Thymus (tissue), 11 donors: ENCODE measurements around the gene SPHK1. TPM values are rescaled to one million over a fixed set of nuclear protein-coding genes. Genes with fewer than 3 reads are reported as not detected.

Source experiments
- DNase-seq, 9 donors: peaks; one replicate each; pipeline ENCODE4 v3.0.0-alpha.2; 2013; ENCODE audit warnings: low spot score in 9 of 9, low read depth in 6 of 9, missing footprints in 1 of 9
- H3K27ac ChIP-seq, 2 donors: one replicate each; pipeline ENCODE4 v1.5.1; 2013; ENCODE audit warnings: control low read depth in 1 of 2, low read depth in 1 of 2, low read length in 1 of 2, mild to moderate bottlenecking in 1 of 2, moderate library complexity in 1 of 2
- H3K27me3 ChIP-seq, 2 donors: one replicate each; pipeline ENCODE4 v1.5.1; 2013; ENCODE audit warnings: low read length in 1 of 2; ENCODE audit not compliant: control insufficient read depth in 2 of 2, insufficient read depth in 1 of 2
- H3K36me3 ChIP-seq, 2 donors: one replicate each; pipeline ENCODE4 v1.5.1; 2013; ENCODE audit warnings: low read length in 1 of 2, mild to moderate bottlenecking in 1 of 2, moderate library complexity in 1 of 2; ENCODE audit not compliant: control insufficient read depth in 2 of 2, insufficient read depth in 2 of 2
- H3K4me1 ChIP-seq, 2 donors: one replicate each; pipeline ENCODE4 v1.5.1; 2013; ENCODE audit warnings: low read length in 2 of 2; ENCODE audit not compliant: control insufficient read depth in 2 of 2, insufficient read depth in 2 of 2
- H3K4me3 ChIP-seq, 2 donors: one replicate each; pipeline ENCODE4 v1.5.1; 2013; ENCODE audit warnings: low read length in 2 of 2, control low read depth in 1 of 2, mild to moderate bottlenecking in 1 of 2
- H3K9me3 ChIP-seq, 2 donors: one replicate each; pipeline ENCODE4 v1.5.1; 2013; ENCODE audit warnings: low read length in 1 of 2, mild to moderate bottlenecking in 1 of 2; ENCODE audit not compliant: control insufficient read depth in 2 of 2, insufficient read depth in 1 of 2
- WGBS: extraction: QIAGEN DNeasy Blood & Tissue Kit; methylation state at CpG from one replicate; pipeline ENCODE4 v1.1.7; 2013; 5-methylcytosine and 5-hydroxymethylcytosine counted together
- polyA plus RNA-seq: library from polyadenylated mRNA; stranded (reverse); fragments of 200-250 nt; gene quantifications from one replicate; pipeline ENCODE4 v1.2.3, GENCODE V29; 2013
- total RNA-seq: library from RNA; stranded (reverse); fragments of 120-200 nt; gene quantifications from one replicate; pipeline ENCODE4 v1.2.4, GENCODE V29; 2013
- donor health status: healthy.

The SPHK1 gene
- total and polyA plus RNA-seq, 2 donors: 5.9 to 35.2 TPM

DNA sequence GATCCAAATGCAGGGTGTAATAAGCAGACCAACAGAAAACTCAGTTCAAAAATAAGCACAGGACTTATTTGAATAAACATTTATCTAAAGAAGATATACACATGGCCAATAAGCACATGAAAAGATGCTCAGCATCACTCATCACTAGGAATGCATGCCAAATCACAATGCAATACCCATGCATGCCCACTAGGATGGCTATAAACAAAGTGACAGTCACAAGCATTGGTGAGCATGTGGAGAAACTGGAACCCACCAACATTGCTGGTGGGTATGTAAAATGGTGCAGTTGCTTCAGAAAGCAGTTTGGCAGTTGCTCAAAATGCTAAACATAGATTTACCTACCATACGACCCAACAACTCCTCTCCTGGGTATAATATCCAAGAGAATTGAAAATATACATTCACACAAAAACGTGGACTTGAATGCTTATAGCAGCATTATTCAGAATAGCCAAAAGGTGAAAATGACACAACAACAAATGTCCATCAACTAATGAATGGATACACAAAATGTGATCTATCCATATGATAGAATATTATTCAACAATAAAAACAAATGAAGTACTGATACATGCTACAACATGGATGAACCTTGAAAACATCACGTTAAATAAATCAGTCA lies 48.4 kb downstream of the SPHK1 start:
- 96% methylated on average over 3 of the region's 3 CpGs for WGBS
- H3K9me3 ChIP-seq: no peaks in the 10 kb centered on the region
- no peaks in the 10 kb centered on the region for H3K27me3 ChIP-seq
- no peak overlapping the region for H3K4me3 ChIP-seq
- DNase-seq: no peak
- no peak overlapping the region for H3K27ac ChIP-seq
- H3K36me3 ChIP-seq: peaks cover 0 to 5% of the 10 kb centered on the region in 2 donors
- no peaks in the 10 kb centered on the region for H3K4me1 ChIP-seq

GRCh38 chr17:76433693-76434092 lies 49.3 kb downstream of the SPHK1 start:
- Histone ChIP-seq H3K27me3 (no peaks in the 10 kb centered on the region), H3K4me3 (no peak overlapping the region), H3K4me1 (no peaks in the 10 kb centered on the region), H3K27ac (no peak overlapping the region), H3K36me3 (peaks cover 0 to 5% of the 10 kb centered on the region in 2 donors), H3K9me3 (no peaks in the 10 kb centered on the region)
- DNase-seq: no peak
- 99% methylated on average over 9 of the region's 9 CpGs for WGBS

DNA sequence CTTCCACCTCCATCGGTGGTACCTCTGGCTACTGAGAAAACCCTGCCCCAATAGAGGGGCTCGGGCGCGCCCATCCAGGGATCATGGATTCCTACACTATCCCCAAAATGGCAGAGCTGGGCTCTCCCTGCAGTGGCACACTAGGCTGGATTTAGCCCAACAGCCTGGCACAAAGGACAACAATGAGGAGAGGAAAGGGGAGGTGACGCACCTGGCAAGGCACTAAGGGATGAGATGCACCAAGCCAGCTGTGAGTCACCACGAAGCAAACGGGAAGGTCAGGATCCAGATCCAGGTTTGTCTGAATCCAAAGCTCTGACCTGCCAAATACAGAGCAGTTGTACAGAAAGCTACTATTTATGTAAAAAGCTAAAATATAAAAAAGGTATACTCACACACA lies 50.5 kb downstream of the SPHK1 start:
- peaks cover 0 to 5% of the 10 kb centered on the region in 2 donors for H3K36me3 ChIP-seq
- H3K4me1 ChIP-seq: no peaks in the 10 kb centered on the region
- H3K9me3 ChIP-seq: no peaks in the 10 kb centered on the region
- whole genome bisulfite sequencing: 97% methylated on average over 7 of the region's 7 CpGs
- H3K4me3 ChIP-seq: no peak overlapping the region
- DNase-seq: no peak
- no peak overlapping the region for H3K27ac ChIP-seq
- no peaks in the 10 kb centered on the region for H3K27me3 ChIP-seq

DNA sequence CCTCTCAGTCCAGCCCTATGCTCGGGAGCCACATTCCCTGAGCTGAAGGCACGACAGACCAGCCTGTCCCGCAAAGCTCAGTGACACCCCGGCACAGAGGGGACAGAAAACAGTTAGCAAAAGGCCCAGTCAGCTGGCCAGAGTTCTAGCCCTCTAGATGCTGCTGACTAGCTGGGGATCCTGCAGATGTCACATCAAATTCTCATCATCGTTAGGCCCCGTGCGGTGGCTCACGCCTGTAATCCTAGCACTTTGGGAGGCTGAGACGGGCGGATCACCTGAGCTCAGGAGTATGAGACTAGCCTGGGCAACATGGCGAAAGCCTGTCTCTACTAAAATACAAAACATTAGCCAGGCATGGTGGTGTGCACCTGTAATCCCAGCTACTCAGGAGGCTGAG lies 51.3 kb downstream of the SPHK1 start:
- Histone ChIP-seq H3K27ac (no peak overlapping the region), H3K4me3 (no peak overlapping the region), H3K27me3 (no peaks in the 10 kb centered on the region), H3K36me3 (peaks cover 0 to 5% of the 10 kb centered on the region in 2 donors), H3K4me1 (no peaks in the 10 kb centered on the region), H3K9me3 (no peaks in the 10 kb centered on the region)
- WGBS: 98% methylated on average over 11 of the region's 11 CpGs
- no peak for DNase-seq

Other genes with a start within 250 kb of the SPHK1 start
- gene FOXJ1, start 243.4 kb upstream of the SPHK1 start, total RNA-seq: 0.52 TPM
- 0.75 TPM for gene FOXJ1, start 243.4 kb upstream of the SPHK1 start, polyA plus RNA-seq
- gene RNF157, start 144.1 kb upstream of the SPHK1 start, total RNA-seq: 0.61 TPM
- gene RNF157, start 144.1 kb upstream of the SPHK1 start, polyA plus RNA-seq: 1.6 TPM
- gene UBALD2, start 119.3 kb upstream of the SPHK1 start, total RNA-seq: 42.5 TPM
- 48.1 TPM for gene UBALD2, start 119.3 kb upstream of the SPHK1 start, polyA plus RNA-seq
- gene QRICH2, start 76.3 kb upstream of the SPHK1 start, total RNA-seq: 1.1 TPM
- 7.3 TPM for gene QRICH2, start 76.3 kb upstream of the SPHK1 start, polyA plus RNA-seq
- 17.3 TPM for gene PRPSAP1, start 30.7 kb upstream of the SPHK1 start, total RNA-seq
- gene PRPSAP1, start 30.7 kb upstream of the SPHK1 start, polyA plus RNA-seq: 38.5 TPM
- 8.8 TPM for gene UBE2O, start 68.5 kb downstream of the SPHK1 start, total RNA-seq
- 11.1 TPM for gene UBE2O, start 68.5 kb downstream of the SPHK1 start, polyA plus RNA-seq
- gene AANAT, start 83.0 kb downstream of the SPHK1 start, total RNA-seq: not detected
- 0.14 TPM for gene AANAT, start 83.0 kb downstream of the SPHK1 start, polyA plus RNA-seq
- gene RHBDF2, start 116.8 kb downstream of the SPHK1 start, total RNA-seq: 5.9 TPM
- gene RHBDF2, start 116.8 kb downstream of the SPHK1 start, polyA plus RNA-seq: 20.6 TPM
- gene CYGB, start 153.1 kb downstream of the SPHK1 start, total RNA-seq: 1.6 TPM
- 12.1 TPM for gene CYGB, start 153.1 kb downstream of the SPHK1 start, polyA plus RNA-seq
- 0.47 TPM for gene PRCD, start 155.4 kb downstream of the SPHK1 start, total RNA-seq
- 16.8 TPM for gene PRCD, start 155.4 kb downstream of the SPHK1 start, polyA plus RNA-seq
- gene ST6GALNAC2, start 201.3 kb downstream of the SPHK1 start, total RNA-seq: 0.76 TPM
- 4.3 TPM for gene ST6GALNAC2, start 201.3 kb downstream of the SPHK1 start, polyA plus RNA-seq